Neural cell (in vitro differentiated cells): Measurements from ENCODE around the gene PRORP. TPM values are rescaled to one million over a fixed set of nuclear protein-coding genes. Genes with fewer than 3 reads are reported as not detected.
A peak's percentile ranks its signal among the peaks of the same experiment; 100 is the strongest.

ENCODE experiments used
- H2AFZ ChIP-seq: fragments of 200-600, 300-800 bp; sonication (generic), shearing (Covaris generic); 2 replicates; pipeline ENCODE4 v1.6.0; 2014; ENCODE audit warnings: low read depth, mild to moderate bottlenecking, antibody characterized with exemption, low read length, moderate library complexity
- H3F3A ChIP-seq: fragments of 200-600 bp; shearing (Covaris generic); 2 replicates; pipeline ENCODE4 v1.6.1; 2016; ENCODE audit warnings: mild to moderate bottlenecking, moderate library complexity, mixed read lengths, antibody characterized with exemption, low read length; ENCODE audit not compliant: insufficient read depth, poor library complexity, severe bottlenecking
- H3K27ac ChIP-seq: fragments of 200-600, 300-800 bp; sonication (generic), shearing (Covaris generic); 2 replicates; pipeline ENCODE4 v1.5.1; 2014; ENCODE audit warnings: mild to moderate bottlenecking, low read length, moderate library complexity
- H3K27me3 ChIP-seq: fragments of 300-800, 200-600 bp; sonication (generic), shearing (Covaris generic); 2 replicates; pipeline ENCODE4 v1.6.0; 2014; ENCODE audit warnings: mild to moderate bottlenecking, low read depth, low read length, moderate library complexity; ENCODE audit not compliant: insufficient read depth
- H3K36me3 ChIP-seq: fragments of 300-800, 200-600 bp; sonication (generic), shearing (Covaris generic); 2 replicates; pipeline ENCODE4 v1.5.1; 2014; ENCODE audit warnings: mild to moderate bottlenecking, antibody characterized with exemption, low read length, moderate library complexity; ENCODE audit not compliant: insufficient read depth
- H3K4me2 ChIP-seq: fragments of 300-800, 200-600 bp; sonication (generic), shearing (Covaris generic); 2 replicates; pipeline ENCODE4 v1.6.0; 2014; ENCODE audit warnings: mild to moderate bottlenecking, low read length
- H3K4me3 ChIP-seq: fragments of 300-800, 200-600 bp; sonication (generic), shearing (Covaris generic); 2 replicates; pipeline ENCODE4 v1.5.1; 2014; ENCODE audit warnings: mild to moderate bottlenecking, low read length, moderate library complexity
- H3K79me2 ChIP-seq: fragments of 200-600 bp; shearing (Covaris generic); replicated peaks from 2 replicates; pipeline ENCODE4 v1.6.0; 2014; ENCODE audit warnings: mild to moderate bottlenecking, low read length, moderate library complexity; ENCODE audit not compliant: insufficient read depth
- H3K9ac ChIP-seq: fragments of 300-800, 200-600 bp; sonication (generic), shearing (Covaris generic); 2 replicates; pipeline ENCODE4 v1.6.1; 2016; ENCODE audit warnings: mild to moderate bottlenecking, low read length, mixed read lengths
- H3K9me2 ChIP-seq: fragments of 200-600 bp; shearing (Covaris generic); 2 replicates; pipeline ENCODE4 v1.6.1; 2016; ENCODE audit warnings: mild to moderate bottlenecking, low read length, mixed read lengths; ENCODE audit not compliant: insufficient read depth
- H3K9me3 ChIP-seq: fragments of 200-600, 300-800 bp; sonication (generic), shearing (Covaris generic); 2 replicates; pipeline ENCODE4 v1.6.1; 2016; ENCODE audit warnings: mild to moderate bottlenecking, mixed run types, low read length, moderate library complexity, mixed read lengths
- H4K20me1 ChIP-seq: fragments of 200-600 bp; shearing (Covaris generic); 2 replicates; pipeline ENCODE4 v1.6.1; 2016; ENCODE audit warnings: mild to moderate bottlenecking, mixed run types; ENCODE audit not compliant: insufficient read depth
- CTCF ChIP-seq: fragments of 450-650 bp; IDR thresholded peaks from 2 replicates; pipeline ENCODE4 v1.5.1; 2014; ENCODE audit warnings: antibody characterized with exemption, mild to moderate bottlenecking, moderate library complexity; ENCODE audit not compliant: poor library complexity, severe bottlenecking
- EP300 ChIP-seq: fragments of 450-650 bp; conservative IDR thresholded peaks from 2 replicates; pipeline ENCODE4 v1.6.1; 2014; ENCODE audit warnings: antibody characterized with exemption, mild to moderate bottlenecking, moderate library complexity; ENCODE audit not compliant: poor library complexity, severe bottlenecking
- EZH2 ChIP-seq: fragments of 200-600, 300-800 bp; shearing (Covaris generic), sonication (generic); IDR thresholded peaks from 2 replicates; pipeline ENCODE4 v1.6.1; 2014; ENCODE audit warnings: antibody characterized with exemption, low read length, borderline replicate concordance, mild to moderate bottlenecking; ENCODE audit not compliant: insufficient read depth, poor library complexity, severe bottlenecking
- MXI1 ChIP-seq: fragments of 450-650 bp; conservative IDR thresholded peaks from 2 replicates; pipeline ENCODE4 v1.6.1; 2014; ENCODE audit warnings: antibody characterized with exemption, mild to moderate bottlenecking; ENCODE audit not compliant: poor library complexity, severe bottlenecking
- POLR2AphosphoS5 ChIP-seq: IDR thresholded peaks from 2 replicates; pipeline ENCODE4 v1.6.1; 2012
- RAD21 ChIP-seq: fragments of 450-650 bp; conservative IDR thresholded peaks from 2 replicates; pipeline ENCODE4 v1.6.1; 2014; ENCODE audit warnings: antibody characterized with exemption, mild to moderate bottlenecking, moderate library complexity
- REST ChIP-seq: IDR thresholded peaks from 2 replicates; pipeline ENCODE4 v1.6.1; 2012; ENCODE audit warnings: borderline replicate concordance
- SMC3 ChIP-seq: fragments of 450-650 bp; conservative IDR thresholded peaks from 2 replicates; pipeline ENCODE4 v1.6.1; 2014; ENCODE audit warnings: antibody characterized with exemption, mild to moderate bottlenecking, moderate library complexity; ENCODE audit not compliant: poor library complexity
- TAF1 ChIP-seq: IDR thresholded peaks from 2 replicates; pipeline ENCODE4 v1.6.1; 2012; ENCODE audit warnings: low read depth
- polyA plus RNA-seq: library from polyadenylated mRNA; depleted of rRNA; stranded (reverse); fragments of >200 nt; gene quantifications from 2 replicates; pipeline ENCODE4 v1.2.3, GENCODE V29; 2014

The PRORP gene
- polyA plus RNA-seq, 1 donor from 2014 or later: 35.4 TPM

GRCh38 chr14:35123388-35123703 lies 994 bp downstream of the PRORP start:
- Histone ChIP-seq H3F3A (no peaks in the 10 kb centered on the region), H3K4me3 (peak overlapping the region; percentile 81), H3K36me3 (no peaks in the 10 kb centered on the region), H3K4me2 (peak overlapping the region; percentile 98), H3K9ac (peak overlapping the region; percentile 76), H3K27me3 (no peaks in the 10 kb centered on the region), H3K27ac (no peak overlapping the region), H2AFZ (peak overlapping the region; percentile 90), H3K9me3 (no peaks in the 10 kb centered on the region), H4K20me1 (no peaks in the 10 kb centered on the region), H3K9me2 (no peaks in the 10 kb centered on the region), H3K79me2 (peaks cover 23% of the 10 kb centered on the region)
- TF ChIP-seq EZH2: no peak
- no peak for TF ChIP-seq MXI1
- TF ChIP-seq REST: no peak
- no peak for TF ChIP-seq RAD21
- no peak for TF ChIP-seq CTCF
- TF ChIP-seq EP300: no peak
- no peak for TF ChIP-seq TAF1
- no peak for TF ChIP-seq SMC3
- TF ChIP-seq POLR2AphosphoS5: no peak

- Histone ChIP-seq H3K9me2 (no peaks in the 10 kb centered on the region), H3K36me3 (no peaks in the 10 kb centered on the region), H3K9me3 (no peaks in the 10 kb centered on the region), H2AFZ (no peak overlapping the region), H3K4me3 (no peak overlapping the region), H3K9ac (no peak overlapping the region), H3K4me2 (no peak overlapping the region), H3K79me2 (peaks cover 22% of the 10 kb centered on the region), H3F3A (no peaks in the 10 kb centered on the region), H4K20me1 (no peaks in the 10 kb centered on the region), H3K27ac (no peak overlapping the region), H3K27me3 (no peaks in the 10 kb centered on the region)
- TF ChIP-seq REST (no peak), RAD21 (no peak), CTCF (no peak), POLR2AphosphoS5 (no peak), EZH2 (no peak), MXI1 (no peak), TAF1 (no peak), SMC3 (no peak), EP300 (no peak)
Measured at GRCh38 chr14:35124127-35124526, 1.8 kb downstream of the PRORP start.
